Parathyroid adenoma (tissue), 2 donors: ENCODE measurements around the gene TBC1D22A.
"Not testable (repeated sequence)": the region's sequence is repeated elsewhere in the genome, so short reads cannot be mapped to it uniquely, and the experiment has no call there.

ENCODE experiments used
- H2AFZ ChIP-seq: fragments of 300-600 bp; sonication (generic); one replicate; pipeline ENCODE4 v1.7.0; 2017; ENCODE audit warnings: antibody characterized with exemption, mild to moderate bottlenecking
- H3K27ac ChIP-seq: fragments of 300-600 bp; sonication (generic); one replicate; pipeline ENCODE4 v1.7.0; 2017
- H3K27me3 ChIP-seq: fragments of 300-600 bp; sonication (generic); one replicate; pipeline ENCODE4 v1.7.0; 2017; ENCODE audit warnings: low read length; ENCODE audit not compliant: control insufficient read depth, insufficient read depth
- H3K36me3 ChIP-seq: fragments of 300-600 bp; sonication (generic); one replicate; pipeline ENCODE4 v1.7.0; 2017; ENCODE audit warnings: low read length; ENCODE audit not compliant: control insufficient read depth, insufficient read depth
- H3K4me1 ChIP-seq: fragments of 300-600 bp; sonication (generic); one replicate; pipeline ENCODE4 v1.7.0; 2017; ENCODE audit warnings: control low read depth
- H3K4me2 ChIP-seq: fragments of 300-600 bp; sonication (generic); one replicate; pipeline ENCODE4 v1.7.0; 2017; ENCODE audit warnings: low read length
- H3K4me3 ChIP-seq: fragments of 300-600 bp; sonication (generic); one replicate; pipeline ENCODE4 v1.7.0; 2017; ENCODE audit warnings: low read depth, low read length
- H3K79me2 ChIP-seq: fragments of 300-600 bp; sonication (generic); one replicate; pipeline ENCODE4 v1.7.0; 2017; ENCODE audit warnings: control low read depth
- H3K9ac ChIP-seq: fragments of 300-600 bp; sonication (generic); one replicate; pipeline ENCODE4 v1.7.0; 2017; ENCODE audit warnings: mild to moderate bottlenecking
- H3K9me3 ChIP-seq: fragments of 300-600 bp; sonication (generic); one replicate; pipeline ENCODE4 v1.7.0; 2017; ENCODE audit warnings: low read length; ENCODE audit not compliant: control insufficient read depth
- TF ChIP-seq, protein P1 (sequence below): fragments of 300-600 bp; sonication (generic); IDR thresholded peaks from one replicate; pipeline ENCODE4 v1.7.0; 2017; ENCODE audit warnings: antibody characterized with exemption, mild to moderate bottlenecking
- donor health status: primary hyperparathyroidism.

Gene TBC1D22A

DNA sequence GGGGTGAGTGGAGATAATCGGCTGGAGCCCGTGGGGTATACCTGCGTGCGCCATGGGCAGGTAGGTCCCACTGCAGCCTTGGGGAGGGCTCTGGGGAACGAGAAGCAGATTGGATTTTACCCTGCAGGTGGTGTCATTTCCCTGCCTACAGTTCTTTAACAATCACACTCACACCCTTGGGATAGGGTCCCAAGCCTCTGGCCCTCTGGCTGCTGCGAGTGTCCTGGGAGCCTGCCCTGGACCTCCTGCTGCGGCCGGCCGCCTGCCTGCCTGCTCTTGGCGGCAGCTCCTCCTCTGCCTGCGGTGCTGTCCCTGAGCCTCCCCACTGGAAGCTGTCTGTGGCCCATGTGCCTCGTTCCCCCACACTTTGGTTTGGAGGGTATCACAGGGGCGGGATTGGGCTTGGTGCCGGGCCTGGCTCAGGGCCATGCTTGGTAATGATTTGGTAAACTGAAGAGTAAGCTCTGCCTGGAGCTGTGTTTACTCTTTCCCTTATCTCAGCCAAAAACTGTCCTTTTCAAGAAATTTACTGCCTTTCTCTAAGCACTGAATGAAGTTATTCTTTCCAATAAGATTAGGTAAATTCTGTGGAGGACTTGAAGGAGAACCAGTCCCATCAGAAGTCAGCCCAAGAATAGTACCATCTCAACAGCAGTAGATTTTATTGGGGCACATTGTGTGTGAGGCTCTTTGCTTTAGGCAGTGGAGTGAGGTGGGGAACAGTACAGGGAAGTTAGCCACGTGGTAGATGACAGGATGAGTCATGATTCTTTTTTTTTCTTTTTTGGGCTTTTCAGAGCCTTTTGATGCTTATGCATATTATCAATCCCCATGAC is 53.7 kb downstream of the TBC1D22A start:
- Histone ChIP-seq H3K79me2 (no peaks in the 10 kb centered on the region), H3K9ac (no peak overlapping the region), H3K27ac (no peak overlapping the region), H3K4me2 (no peak overlapping the region), H3K4me1 (peaks cover 5% of the 10 kb centered on the region), H2AFZ (no peak overlapping the region), H3K9me3 (no peaks in the 10 kb centered on the region), H3K36me3 (no peaks in the 10 kb centered on the region), H3K4me3 (no peak overlapping the region), H3K27me3 (no peaks in the 10 kb centered on the region)
- TF ChIP-seq, protein P1, sequence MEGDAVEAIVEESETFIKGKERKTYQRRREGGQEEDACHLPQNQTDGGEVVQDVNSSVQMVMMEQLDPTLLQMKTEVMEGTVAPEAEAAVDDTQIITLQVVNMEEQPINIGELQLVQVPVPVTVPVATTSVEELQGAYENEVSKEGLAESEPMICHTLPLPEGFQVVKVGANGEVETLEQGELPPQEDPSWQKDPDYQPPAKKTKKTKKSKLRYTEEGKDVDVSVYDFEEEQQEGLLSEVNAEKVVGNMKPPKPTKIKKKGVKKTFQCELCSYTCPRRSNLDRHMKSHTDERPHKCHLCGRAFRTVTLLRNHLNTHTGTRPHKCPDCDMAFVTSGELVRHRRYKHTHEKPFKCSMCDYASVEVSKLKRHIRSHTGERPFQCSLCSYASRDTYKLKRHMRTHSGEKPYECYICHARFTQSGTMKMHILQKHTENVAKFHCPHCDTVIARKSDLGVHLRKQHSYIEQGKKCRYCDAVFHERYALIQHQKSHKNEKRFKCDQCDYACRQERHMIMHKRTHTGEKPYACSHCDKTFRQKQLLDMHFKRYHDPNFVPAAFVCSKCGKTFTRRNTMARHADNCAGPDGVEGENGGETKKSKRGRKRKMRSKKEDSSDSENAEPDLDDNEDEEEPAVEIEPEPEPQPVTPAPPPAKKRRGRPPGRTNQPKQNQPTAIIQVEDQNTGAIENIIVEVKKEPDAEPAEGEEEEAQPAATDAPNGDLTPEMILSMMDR = no peak

DNA sequence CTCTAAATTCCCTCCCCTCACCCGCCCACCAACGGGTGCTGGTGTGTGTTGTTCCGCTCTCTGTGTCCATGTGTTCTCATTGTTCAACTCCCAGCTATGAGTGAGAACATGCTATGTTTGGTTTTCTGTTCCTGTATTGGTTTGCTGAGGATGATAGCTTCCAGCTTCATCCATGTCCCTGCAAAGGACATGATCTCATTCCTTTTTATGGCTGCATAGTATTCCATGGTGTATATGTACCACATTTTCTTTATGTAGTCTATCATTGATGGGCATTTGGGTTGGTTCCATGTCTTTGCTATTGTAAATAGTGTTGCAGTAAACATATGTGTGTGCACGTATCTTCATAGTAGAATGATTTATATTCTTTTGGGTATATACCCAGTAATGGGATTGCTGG is 54.9 kb downstream of the TBC1D22A start:
- not testable (repeated sequence) for H3K27ac ChIP-seq, H3K27me3 ChIP-seq, H3K4me3 ChIP-seq, H3K36me3 ChIP-seq, H3K4me1 ChIP-seq, H3K4me2 ChIP-seq, H3K9me3 ChIP-seq, H2AFZ ChIP-seq, H3K9ac ChIP-seq, H3K79me2 ChIP-seq

DNA sequence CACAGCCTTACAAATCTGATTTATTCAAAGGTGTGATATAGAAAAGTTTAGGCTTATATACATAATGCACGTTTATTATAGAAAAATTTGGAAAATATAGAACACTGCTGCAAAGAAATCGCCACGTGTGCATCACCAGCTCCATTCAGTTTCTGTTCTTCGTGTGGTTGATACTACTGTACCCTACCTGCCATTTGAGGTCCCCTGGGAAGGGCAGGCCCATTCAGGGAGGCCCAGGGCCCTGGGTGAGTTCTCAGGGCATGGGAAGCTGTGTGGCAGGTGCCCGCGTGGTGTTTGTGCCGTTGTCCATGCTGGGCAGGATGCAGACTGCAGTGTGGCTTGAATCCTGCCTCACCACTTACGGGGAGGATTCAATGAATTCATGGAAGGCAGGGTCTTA is 60.8 kb downstream of the TBC1D22A start:
- no peak overlapping the region for H2AFZ ChIP-seq
- no peak overlapping the region for H3K9ac ChIP-seq
- no peak overlapping the region for H3K27ac ChIP-seq
- H3K4me1 ChIP-seq = no peaks in the 10 kb centered on the region
- TF ChIP-seq, protein P1 = no peak
- H3K79me2 ChIP-seq = peaks cover 4% of the 10 kb centered on the region
- H3K4me2 ChIP-seq = no peak overlapping the region
- H3K9me3 ChIP-seq = no peaks in the 10 kb centered on the region
- no peaks in the 10 kb centered on the region for H3K36me3 ChIP-seq
- no peaks in the 10 kb centered on the region for H3K27me3 ChIP-seq
- no peak overlapping the region for H3K4me3 ChIP-seq

DNA sequence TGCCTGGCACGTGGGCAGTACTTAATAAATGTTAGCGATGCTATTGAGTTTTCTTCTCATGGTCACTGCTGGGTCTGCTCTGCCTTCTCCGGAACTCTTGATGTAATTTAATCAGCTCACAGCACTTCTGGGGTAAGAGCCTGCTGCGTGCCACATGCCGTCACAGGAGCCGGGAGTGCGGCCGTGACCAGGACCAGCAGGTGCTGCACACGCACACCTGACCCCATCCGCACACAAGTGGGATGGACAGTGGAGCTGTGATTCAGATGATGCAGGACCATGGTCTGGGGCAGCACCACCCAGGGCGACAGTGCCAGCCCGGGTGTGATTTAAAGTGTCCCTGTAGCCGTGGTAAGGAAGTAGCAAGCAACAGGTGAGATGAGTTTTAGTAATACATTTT is 61.2 kb downstream of the TBC1D22A start:
- TF ChIP-seq, protein P1 = no peak
- Histone ChIP-seq H3K4me2 (no peak overlapping the region), H3K4me1 (no peaks in the 10 kb centered on the region), H3K9ac (no peak overlapping the region), H2AFZ (no peak overlapping the region), H3K36me3 (no peaks in the 10 kb centered on the region), H3K9me3 (no peaks in the 10 kb centered on the region), H3K27me3 (no peaks in the 10 kb centered on the region), H3K27ac (no peak overlapping the region), H3K4me3 (no peak overlapping the region), H3K79me2 (peaks cover 4% of the 10 kb centered on the region)

DNA sequence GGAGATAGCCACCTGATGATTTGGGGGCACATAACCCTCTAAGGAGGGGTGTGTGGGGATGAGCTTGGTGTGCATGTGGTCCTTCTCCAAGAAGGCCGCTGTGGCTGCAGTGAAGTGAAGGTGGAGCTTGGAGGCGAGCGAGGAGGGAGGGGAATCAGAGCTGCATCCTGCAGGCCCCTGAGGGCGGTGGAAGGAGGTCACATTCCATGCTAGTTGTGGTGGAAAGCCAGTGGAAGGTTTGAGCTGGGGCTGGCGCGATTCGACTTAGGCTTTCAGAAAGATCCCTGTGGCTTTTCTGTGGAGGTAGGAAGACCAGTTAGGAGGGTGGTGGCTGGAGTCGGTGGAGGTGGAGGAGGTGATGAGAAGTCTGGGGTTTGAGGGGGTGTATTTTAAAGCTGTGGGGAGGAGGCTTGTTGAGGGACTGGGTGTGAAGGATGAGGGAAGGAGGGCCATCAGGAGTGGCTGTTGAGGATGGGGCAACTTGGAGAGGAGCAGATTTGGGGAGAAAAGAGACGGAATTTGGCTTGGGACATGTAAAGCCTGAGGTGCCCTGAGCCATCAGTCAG is 62.0 kb downstream of the TBC1D22A start:
- TF ChIP-seq, protein P1 = no peak
- Histone ChIP-seq H3K9ac (no peak overlapping the region), H3K79me2 (peaks cover 4% of the 10 kb centered on the region), H3K4me2 (no peak overlapping the region), H3K4me3 (no peak overlapping the region), H3K27me3 (no peaks in the 10 kb centered on the region), H3K9me3 (no peaks in the 10 kb centered on the region), H3K36me3 (no peaks in the 10 kb centered on the region), H3K4me1 (no peaks in the 10 kb centered on the region), H3K27ac (no peak overlapping the region), H2AFZ (no peak overlapping the region)
